Esophagus muscularis mucosa (tissue), 4 donors: Measurements from ENCODE around the gene ADH1B.

ENCODE experiments used
- EP300 ChIP-seq: sonication (generic); formaldehyde crosslinking; IDR thresholded peaks from one replicate; pipeline ENCODE4 v1.6.1; 2017; ENCODE audit warnings: antibody characterized with exemption
- POLR2A ChIP-seq: fragments of 450-650 bp; IDR thresholded peaks from one replicate; pipeline ENCODE4 v1.6.1; 2017; ENCODE audit warnings: antibody characterized with exemption, moderate library complexity, mild to moderate bottlenecking, low read depth
- POLR2AphosphoS5 ChIP-seq, 2 donors: sonication (generic); formaldehyde crosslinking; IDR thresholded peaks; one replicate each; pipeline ENCODE4 v1.6.1; 2017; ENCODE audit warnings: antibody characterized with exemption in 2 of 2
- TF ChIP-seq, protein P1 (sequence below), 3 experiments: fragments of 200-600 bp in 2 of 3; fragments of 450-650 bp in 1 of 3; sonication (generic) in 2 of 3; IDR thresholded peaks; one replicate each; pipeline ENCODE4 v1.5.1; 2017 to 2019; ENCODE audit warnings: antibody characterized with exemption in 3 of 3, mild to moderate bottlenecking in 2 of 3, moderate library complexity in 1 of 3

DNA sequence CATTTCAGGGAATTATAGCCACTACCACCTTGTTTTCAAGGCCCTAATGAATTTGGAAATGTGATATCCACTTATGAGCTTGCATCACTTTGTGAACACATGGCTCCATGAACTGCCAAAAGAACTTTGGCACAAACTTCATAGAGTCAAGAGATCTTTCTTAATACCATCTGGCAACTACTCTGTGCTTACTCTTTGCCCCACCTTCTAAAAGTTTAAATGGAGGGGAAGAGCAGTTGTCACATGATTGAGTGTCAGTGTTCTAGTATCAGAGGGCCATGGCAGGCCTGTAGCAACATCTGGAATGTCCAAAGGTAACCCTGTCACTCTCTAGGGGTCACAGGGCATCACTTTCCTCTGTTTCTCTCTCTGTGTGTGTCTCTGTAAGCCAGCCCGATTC lies 2.6 kb upstream of the ADH1B start:
- TF ChIP-seq, protein P1, sequence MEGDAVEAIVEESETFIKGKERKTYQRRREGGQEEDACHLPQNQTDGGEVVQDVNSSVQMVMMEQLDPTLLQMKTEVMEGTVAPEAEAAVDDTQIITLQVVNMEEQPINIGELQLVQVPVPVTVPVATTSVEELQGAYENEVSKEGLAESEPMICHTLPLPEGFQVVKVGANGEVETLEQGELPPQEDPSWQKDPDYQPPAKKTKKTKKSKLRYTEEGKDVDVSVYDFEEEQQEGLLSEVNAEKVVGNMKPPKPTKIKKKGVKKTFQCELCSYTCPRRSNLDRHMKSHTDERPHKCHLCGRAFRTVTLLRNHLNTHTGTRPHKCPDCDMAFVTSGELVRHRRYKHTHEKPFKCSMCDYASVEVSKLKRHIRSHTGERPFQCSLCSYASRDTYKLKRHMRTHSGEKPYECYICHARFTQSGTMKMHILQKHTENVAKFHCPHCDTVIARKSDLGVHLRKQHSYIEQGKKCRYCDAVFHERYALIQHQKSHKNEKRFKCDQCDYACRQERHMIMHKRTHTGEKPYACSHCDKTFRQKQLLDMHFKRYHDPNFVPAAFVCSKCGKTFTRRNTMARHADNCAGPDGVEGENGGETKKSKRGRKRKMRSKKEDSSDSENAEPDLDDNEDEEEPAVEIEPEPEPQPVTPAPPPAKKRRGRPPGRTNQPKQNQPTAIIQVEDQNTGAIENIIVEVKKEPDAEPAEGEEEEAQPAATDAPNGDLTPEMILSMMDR (IDR thresholded peaks at IDR 0.05), result no peak
- TF ChIP-seq EP300, result no peak
- TF ChIP-seq POLR2A, result no peak
- peak; percentile 62 to 81 for TF ChIP-seq POLR2AphosphoS5 (IDR thresholded peaks at IDR 0.05)
